ENCODE results near the gene ARHGAP21.

GRCh38 chr10:24685958-24686540 is 37.6 kb downstream of the ARHGAP21 start:
- TF ChIP-seq CTCF (IDR thresholded peaks at IDR 0.05; ENCODE audit: low read depth, low read length, poor library complexity, severe bottlenecking) (no peak), EZH2phosphoT487 (IDR thresholded peaks at IDR 0.05; ENCODE audit: borderline replicate concordance, low read length) (no peak)

Data from DOHH2 (cell line).